KMS-11 (cell line): ENCODE results near the gene GRID2.
"Not testable (repeated sequence)": the region's sequence is repeated elsewhere in the genome, so short reads cannot be mapped to it uniquely, and the experiment has no call there.

Source experiments
- H2AFZ ChIP-seq: fragments of 200-600 bp; sonication (generic); 2 replicates; pipeline ENCODE4 v1.6.1; 2016; ENCODE audit warnings: antibody characterized with exemption, mixed run types, low read depth
- H3K27ac ChIP-seq: fragments of 200-600 bp; sonication (generic); 2 replicates; pipeline ENCODE4 v1.6.1; 2016; ENCODE audit warnings: mild to moderate bottlenecking, mixed run types
- H3K27me3 ChIP-seq: fragments of 200-600 bp; sonication (generic); 2 replicates; pipeline ENCODE4 v1.6.1; 2017; ENCODE audit warnings: mild to moderate bottlenecking, low read depth, mixed run types, moderate library complexity; ENCODE audit not compliant: insufficient read depth
- H3K36me3 ChIP-seq: fragments of 200-600 bp; sonication (generic); 2 replicates; pipeline ENCODE4 v1.6.1; 2017; ENCODE audit warnings: mild to moderate bottlenecking, mixed run types; ENCODE audit not compliant: insufficient read depth
- H3K4me1 ChIP-seq: fragments of 200-600 bp; sonication (generic); 2 replicates; pipeline ENCODE4 v1.6.1; 2016; ENCODE audit warnings: mild to moderate bottlenecking, low read depth, mixed run types; ENCODE audit not compliant: poor library complexity, severe bottlenecking
- H3K4me2 ChIP-seq: fragments of 200-600 bp; sonication (generic); 2 replicates; pipeline ENCODE4 v1.7.0; 2016; ENCODE audit warnings: mild to moderate bottlenecking, mixed run types
- H3K4me3 ChIP-seq: fragments of 200-600 bp; sonication (generic); IDR thresholded peaks from 2 replicates; pipeline ENCODE4 v1.6.1; 2017; ENCODE audit warnings: low read depth, low read length, mixed read lengths; ENCODE audit not compliant: insufficient read depth
- H3K79me2 ChIP-seq: fragments of 200-600 bp; sonication (generic); 2 replicates; pipeline ENCODE4 v1.6.1; 2016; ENCODE audit warnings: low read depth, mixed run types; ENCODE audit not compliant: insufficient read depth
- H3K9ac ChIP-seq: fragments of 200-600 bp; sonication (generic); 2 replicates; pipeline ENCODE4 v1.6.1; 2016; ENCODE audit warnings: mild to moderate bottlenecking, mixed run types
- H4K20me1 ChIP-seq: fragments of 200-600 bp; sonication (generic); 2 replicates; pipeline ENCODE4 v1.6.1; 2016; ENCODE audit warnings: mild to moderate bottlenecking, mixed run types; ENCODE audit not compliant: insufficient read depth
- TF ChIP-seq, protein P1 (sequence below): fragments of 200-600 bp; sonication (generic); conservative IDR thresholded peaks from 2 replicates; pipeline ENCODE4 v1.6.1; 2017; ENCODE audit warnings: low read depth, mild to moderate bottlenecking, antibody characterized with exemption, low read length, moderate library complexity, mixed read lengths

The GRID2 gene

GRCh38 chr4:93289831-93290230, 986.1 kb downstream of the GRID2 start:
- Histone ChIP-seq H3K4me3 (no peak overlapping the region), H3K27me3 (no peaks in the 10 kb centered on the region), H3K4me2 (no peak overlapping the region), H3K79me2 (no peaks in the 10 kb centered on the region), H3K36me3 (no peaks in the 10 kb centered on the region), H3K27ac (no peak overlapping the region), H3K9ac (no peak overlapping the region), H3K4me1 (no peaks in the 10 kb centered on the region), H4K20me1 (no peaks in the 10 kb centered on the region), H2AFZ (no peak overlapping the region)
- TF ChIP-seq, protein P1, sequence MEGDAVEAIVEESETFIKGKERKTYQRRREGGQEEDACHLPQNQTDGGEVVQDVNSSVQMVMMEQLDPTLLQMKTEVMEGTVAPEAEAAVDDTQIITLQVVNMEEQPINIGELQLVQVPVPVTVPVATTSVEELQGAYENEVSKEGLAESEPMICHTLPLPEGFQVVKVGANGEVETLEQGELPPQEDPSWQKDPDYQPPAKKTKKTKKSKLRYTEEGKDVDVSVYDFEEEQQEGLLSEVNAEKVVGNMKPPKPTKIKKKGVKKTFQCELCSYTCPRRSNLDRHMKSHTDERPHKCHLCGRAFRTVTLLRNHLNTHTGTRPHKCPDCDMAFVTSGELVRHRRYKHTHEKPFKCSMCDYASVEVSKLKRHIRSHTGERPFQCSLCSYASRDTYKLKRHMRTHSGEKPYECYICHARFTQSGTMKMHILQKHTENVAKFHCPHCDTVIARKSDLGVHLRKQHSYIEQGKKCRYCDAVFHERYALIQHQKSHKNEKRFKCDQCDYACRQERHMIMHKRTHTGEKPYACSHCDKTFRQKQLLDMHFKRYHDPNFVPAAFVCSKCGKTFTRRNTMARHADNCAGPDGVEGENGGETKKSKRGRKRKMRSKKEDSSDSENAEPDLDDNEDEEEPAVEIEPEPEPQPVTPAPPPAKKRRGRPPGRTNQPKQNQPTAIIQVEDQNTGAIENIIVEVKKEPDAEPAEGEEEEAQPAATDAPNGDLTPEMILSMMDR = no peak

- Histone ChIP-seq H3K9ac (no peak overlapping the region), H3K36me3 (no peaks in the 10 kb centered on the region), H3K27ac (no peak overlapping the region), H3K27me3 (no peaks in the 10 kb centered on the region), H4K20me1 (no peaks in the 10 kb centered on the region), H3K4me3 (no peak overlapping the region), H2AFZ (no peak overlapping the region), H3K4me1 (no peaks in the 10 kb centered on the region), H3K79me2 (no peaks in the 10 kb centered on the region), H3K4me2 (no peak overlapping the region)
- TF ChIP-seq, protein P1 = no peak
Measured at GRCh38 chr4:93299118-93299517, 995.4 kb downstream of the GRID2 start.

- not testable (repeated sequence) for H3K4me3 ChIP-seq, H3K9ac ChIP-seq, H3K4me2 ChIP-seq, H2AFZ ChIP-seq, H3K4me1 ChIP-seq, H3K36me3 ChIP-seq, H3K27ac ChIP-seq, H4K20me1 ChIP-seq, H3K79me2 ChIP-seq, H3K27me3 ChIP-seq
Measured at GRCh38 chr4:93300780-93301555, 997.2 kb downstream of the GRID2 start.

- Histone ChIP-seq H3K27ac (no peak overlapping the region), H3K36me3 (no peaks in the 10 kb centered on the region), H2AFZ (no peak overlapping the region), H4K20me1 (no peaks in the 10 kb centered on the region), H3K79me2 (no peaks in the 10 kb centered on the region), H3K4me3 (no peak overlapping the region), H3K9ac (no peak overlapping the region), H3K27me3 (no peaks in the 10 kb centered on the region), H3K4me2 (no peak overlapping the region), H3K4me1 (no peaks in the 10 kb centered on the region)
- TF ChIP-seq, protein P1 = no peak
Measured at GRCh38 chr4:93302310-93302709, 998.5 kb downstream of the GRID2 start.

DNA sequence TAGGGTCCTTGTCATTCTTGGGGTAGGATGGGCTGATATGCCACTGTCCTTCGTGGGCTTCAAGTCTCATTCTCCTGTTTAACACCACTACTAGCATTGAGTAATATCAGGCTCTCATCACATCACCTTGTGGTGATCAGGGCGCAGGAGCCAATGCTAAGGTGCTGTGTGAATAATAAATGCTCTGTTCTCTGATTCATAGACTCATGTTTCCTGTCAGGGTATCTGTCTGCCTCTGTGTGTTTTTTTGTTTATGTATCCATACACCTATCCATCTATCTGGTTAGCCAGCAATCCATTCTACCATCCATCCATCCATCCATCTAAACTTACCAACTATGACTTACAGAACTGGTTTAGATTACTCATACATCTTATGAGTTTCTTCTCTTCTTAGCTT, 999.7 kb downstream of the GRID2 start:
- no peaks in the 10 kb centered on the region for H3K4me1 ChIP-seq
- no peak overlapping the region for H3K4me3 ChIP-seq
- H3K27me3 ChIP-seq = no peaks in the 10 kb centered on the region
- no peaks in the 10 kb centered on the region for H3K79me2 ChIP-seq
- H3K9ac ChIP-seq = no peak overlapping the region
- H2AFZ ChIP-seq = no peak overlapping the region
- H3K36me3 ChIP-seq = no peaks in the 10 kb centered on the region
- no peak overlapping the region for H3K27ac ChIP-seq
- H4K20me1 ChIP-seq = no peaks in the 10 kb centered on the region
- no peak overlapping the region for H3K4me2 ChIP-seq
- TF ChIP-seq, protein P1 = no peak
